Upper lobe of right lung (tissue), 1 donor: ENCODE measurements around the gene RFX3. TPM values are rescaled to one million over a fixed set of nuclear protein-coding genes. Genes with fewer than 3 reads are reported as not detected.

Experiments
- ATAC-seq: fragments of 200-7000 bp; cut with Tn5 transposase; one replicate; pipeline ENCODE4 v1.9.1; 2020; ENCODE audit warnings: mild to moderate bottlenecking, moderate library complexity
- DNase-seq: peaks from one replicate; pipeline ENCODE4 v3.0.0-alpha.2; 2020
- H3K27ac ChIP-seq: fragments of 200-600 bp; one replicate; pipeline ENCODE4 v1.8.0; 2022
- H3K27me3 ChIP-seq: fragments of 200-600 bp; one replicate; pipeline ENCODE4 v1.8.0; 2022; ENCODE audit warnings: mild to moderate bottlenecking
- H3K36me3 ChIP-seq: fragments of 200-600 bp; one replicate; pipeline ENCODE4 v1.8.0; 2022
- H3K4me1 ChIP-seq: fragments of 200-600 bp; one replicate; pipeline ENCODE4 v1.8.0; 2022
- H3K4me3 ChIP-seq: fragments of 200-600 bp; one replicate; pipeline ENCODE4 v1.8.0; 2022; ENCODE audit warnings: mild to moderate bottlenecking
- H3K9me3 ChIP-seq: fragments of 200-600 bp; one replicate; pipeline ENCODE4 v1.8.0; 2022
- CTCF ChIP-seq: fragments of 200-600 bp; IDR thresholded peaks from one replicate; pipeline ENCODE4 v1.8.0; 2022; ENCODE audit warnings: antibody characterized with exemption
- intact Hi-C: fragments of 100-400 bp; cut with DNase I; formaldehyde crosslinking; loops from one replicate; pipeline ENCODE4 v1.11.0; 2022
- total RNA-seq: library from RNA; stranded (reverse); fragmentation: NEBNext Ultra II Directional; extraction: Animal tissue kit (Norgen Biotek cat#: 25700); gene quantifications from one replicate; pipeline ENCODE4 v1.2.1, GENCODE V29; 2021
- donor health status: DM: no; HTN: yes; CAD: no; lungs with severe emphysema.

The RFX3 gene
- total RNA-seq, 1 donor from 2014 or later, result 13.8 TPM

GRCh38 chr9:3498691-3499090 lies 27.1 kb downstream of the RFX3 start:
- DNase-seq (no peak), ATAC-seq (no peak)
- no peak overlapping the region for H3K4me3 ChIP-seq
- no peak overlapping the region for H3K27ac ChIP-seq
- H3K36me3 ChIP-seq, result no peaks in the 10 kb centered on the region
- no peak for TF ChIP-seq CTCF
- no peaks in the 10 kb centered on the region for H3K9me3 ChIP-seq
- intact Hi-C loops, result no loop called here
- no peaks in the 10 kb centered on the region for H3K4me1 ChIP-seq
- no peaks in the 10 kb centered on the region for H3K27me3 ChIP-seq

GRCh38 chr9:3497857-3498256 lies 27.9 kb downstream of the RFX3 start:
- H3K27me3 ChIP-seq, result no peaks in the 10 kb centered on the region
- H3K27ac ChIP-seq, result no peak overlapping the region
- DNase-seq (no peak), ATAC-seq (no peak)
- H3K4me3 ChIP-seq, result no peak overlapping the region
- no peaks in the 10 kb centered on the region for H3K36me3 ChIP-seq
- TF ChIP-seq CTCF, result no peak
- H3K4me1 ChIP-seq, result no peaks in the 10 kb centered on the region
- intact Hi-C loops, result no loop called here
- no peaks in the 10 kb centered on the region for H3K9me3 ChIP-seq

DNA sequence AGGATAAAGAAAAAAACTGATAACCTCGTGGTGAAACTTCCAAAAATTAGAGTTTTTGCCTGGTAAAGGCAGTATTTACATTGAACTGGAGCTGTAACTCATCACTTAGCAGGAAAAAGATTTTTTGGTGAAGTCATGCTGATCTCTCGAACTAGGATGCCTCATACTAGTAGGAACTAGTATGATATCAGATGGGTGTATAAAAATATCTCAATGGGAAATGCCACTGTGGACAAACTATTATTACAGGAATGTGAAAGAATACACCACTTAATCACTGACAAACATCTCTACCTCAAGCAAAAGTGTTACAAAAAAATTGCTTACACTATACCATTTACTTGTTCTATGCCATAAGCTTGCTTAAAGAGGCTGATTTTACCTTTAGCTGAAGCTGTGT lies 28.4 kb downstream of the RFX3 start:
- no peaks in the 10 kb centered on the region for H3K36me3 ChIP-seq
- DNase-seq (no peak), ATAC-seq (no peak)
- H3K27me3 ChIP-seq, result no peaks in the 10 kb centered on the region
- intact Hi-C loops, result no loop called here
- no peaks in the 10 kb centered on the region for H3K9me3 ChIP-seq
- H3K27ac ChIP-seq, result no peak overlapping the region
- TF ChIP-seq CTCF, result no peak
- no peak overlapping the region for H3K4me3 ChIP-seq
- no peaks in the 10 kb centered on the region for H3K4me1 ChIP-seq

DNA sequence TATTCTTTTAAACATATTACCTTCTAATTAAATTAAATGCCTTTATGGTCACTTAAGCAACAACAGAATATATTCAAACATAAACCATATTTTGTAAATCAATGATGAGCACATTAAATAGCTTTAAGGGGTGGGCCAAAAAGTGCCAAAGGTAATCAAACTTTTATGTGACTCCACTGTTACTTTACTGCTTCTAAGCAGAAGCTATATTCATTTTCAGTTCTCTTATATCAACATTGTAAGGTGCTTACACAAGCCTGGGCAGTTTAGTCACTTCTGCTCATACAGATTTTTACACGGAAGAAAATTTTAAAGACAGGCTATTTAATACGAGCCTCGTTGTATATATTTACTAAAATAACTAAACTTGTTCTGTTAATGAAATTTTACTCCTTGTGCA lies 29.9 kb downstream of the RFX3 start:
- H3K36me3 ChIP-seq, result no peaks in the 10 kb centered on the region
- no peaks in the 10 kb centered on the region for H3K27me3 ChIP-seq
- ATAC-seq (no peak), DNase-seq (no peak)
- intact Hi-C loops, result no loop called here
- TF ChIP-seq CTCF, result no peak
- no peak overlapping the region for H3K4me3 ChIP-seq
- H3K27ac ChIP-seq, result no peak overlapping the region
- H3K4me1 ChIP-seq, result no peaks in the 10 kb centered on the region
- H3K9me3 ChIP-seq, result no peaks in the 10 kb centered on the region

DNA sequence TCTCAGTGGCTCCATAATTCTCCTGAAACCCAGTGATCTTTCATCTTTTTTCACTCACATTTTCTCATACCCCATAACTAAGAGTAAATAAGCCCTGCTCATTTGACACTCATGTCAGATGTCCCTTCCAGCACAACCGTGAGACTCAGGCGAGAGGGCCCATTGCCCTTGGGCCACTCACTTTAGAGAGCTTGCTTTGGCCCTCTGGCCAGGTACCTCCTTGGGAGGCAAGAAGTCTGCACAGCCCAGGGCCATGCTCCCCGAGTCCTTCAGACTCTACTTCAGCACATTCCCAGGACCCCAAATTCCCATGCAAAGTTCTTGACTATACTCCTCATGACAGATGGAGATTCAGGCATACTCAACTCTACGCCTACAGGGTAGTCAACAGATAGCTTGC lies 33.6 kb downstream of the RFX3 start:
- intact Hi-C loops, result no loop called here
- Histone ChIP-seq H3K27me3 (no peaks in the 10 kb centered on the region), H3K27ac (no peak overlapping the region), H3K9me3 (no peaks in the 10 kb centered on the region), H3K4me1 (no peaks in the 10 kb centered on the region), H3K4me3 (no peak overlapping the region), H3K36me3 (no peaks in the 10 kb centered on the region)
- no peak for TF ChIP-seq CTCF
- no peak for ATAC-seq
- no peak for DNase-seq

- H3K4me1 ChIP-seq, result no peaks in the 10 kb centered on the region
- no peaks in the 10 kb centered on the region for H3K9me3 ChIP-seq
- H3K4me3 ChIP-seq, result no peak overlapping the region
- no peaks in the 10 kb centered on the region for H3K27me3 ChIP-seq
- no peaks in the 10 kb centered on the region for H3K36me3 ChIP-seq
- TF ChIP-seq CTCF, result no peak
- H3K27ac ChIP-seq, result no peak overlapping the region
- intact Hi-C loops, result no loop called here
- ATAC-seq (no peak), DNase-seq (no peak)
Observed at GRCh38 chr9:3491450-3491849, 34.4 kb downstream of the RFX3 start.
